IPS-11a (cell line): ENCODE data around the gene DCAF6.
"Not testable (repeated sequence)": the region's sequence is repeated elsewhere in the genome, so short reads cannot be mapped to it uniquely, and the experiment has no call there.

ENCODE experiments used
- H3K4me3 ChIP-seq: one replicate; pipeline ENCODE4 v1.5.1; 2013; ENCODE audit warnings: low read depth, low read length, control low read depth

DCAF6 gene

GRCh38 chr1:168009322-168009721, 72.8 kb downstream of the DCAF6 start:
- no peak overlapping the region for H3K4me3 ChIP-seq

- no peak overlapping the region for H3K4me3 ChIP-seq
These were observed 82.9 kb downstream of the DCAF6 start for GRCh38 chr1:168019407-168019806.

GRCh38 chr1:168031198-168031597, 94.7 kb downstream of the DCAF6 start:
- no peak overlapping the region for H3K4me3 ChIP-seq

- H3K4me3 ChIP-seq, result no peak overlapping the region
These were observed 95.1 kb downstream of the DCAF6 start for GRCh38 chr1:168031627-168032026.

- H3K4me3 ChIP-seq, result no peak overlapping the region
These were observed 95.5 kb downstream of the DCAF6 start for GRCh38 chr1:168032029-168032428.

- no peak overlapping the region for H3K4me3 ChIP-seq
These were observed 98.9 kb downstream of the DCAF6 start for GRCh38 chr1:168035345-168035744.

GRCh38 chr1:168042362-168042761, 105.9 kb downstream of the DCAF6 start:
- H3K4me3 ChIP-seq, result no peak overlapping the region

- no peak overlapping the region for H3K4me3 ChIP-seq
These were observed 108.8 kb downstream of the DCAF6 start for GRCh38 chr1:168045311-168045710.

- no peak overlapping the region for H3K4me3 ChIP-seq
These were observed 113.8 kb downstream of the DCAF6 start for GRCh38 chr1:168050307-168050706.

GRCh38 chr1:168050880-168051279, 114.4 kb downstream of the DCAF6 start:
- H3K4me3 ChIP-seq, result no peak overlapping the region

- no peak overlapping the region for H3K4me3 ChIP-seq
These were observed 117.2 kb downstream of the DCAF6 start for GRCh38 chr1:168053681-168054080.

- no peak overlapping the region for H3K4me3 ChIP-seq
These were observed 117.6 kb downstream of the DCAF6 start for GRCh38 chr1:168054117-168054516.

GRCh38 chr1:168056152-168056551, 119.7 kb downstream of the DCAF6 start:
- not testable (repeated sequence) for H3K4me3 ChIP-seq

GRCh38 chr1:168057355-168057754, 120.9 kb downstream of the DCAF6 start:
- H3K4me3 ChIP-seq, result no peak overlapping the region

GRCh38 chr1:168057921-168058320, 121.4 kb downstream of the DCAF6 start:
- no peak overlapping the region for H3K4me3 ChIP-seq

GRCh38 chr1:168064216-168064615, 127.7 kb downstream of the DCAF6 start:
- H3K4me3 ChIP-seq, result no peak overlapping the region

GRCh38 chr1:168065506-168065905, 129.0 kb downstream of the DCAF6 start:
- no peak overlapping the region for H3K4me3 ChIP-seq

GRCh38 chr1:168069384-168069783, 132.9 kb downstream of the DCAF6 start:
- no peak overlapping the region for H3K4me3 ChIP-seq

GRCh38 chr1:168079761-168080160, 143.3 kb downstream of the DCAF6 start:
- H3K4me3 ChIP-seq, result no peak overlapping the region

GRCh38 chr1:168081373-168082007, 145.0 kb downstream of the DCAF6 start:
- no peak overlapping the region for H3K4me3 ChIP-seq

- H3K4me3 ChIP-seq, result no peak overlapping the region
These were observed 145.8 kb downstream of the DCAF6 start for GRCh38 chr1:168082008-168082876.
